ENCODE data around the gene HDAC9.

DNA sequence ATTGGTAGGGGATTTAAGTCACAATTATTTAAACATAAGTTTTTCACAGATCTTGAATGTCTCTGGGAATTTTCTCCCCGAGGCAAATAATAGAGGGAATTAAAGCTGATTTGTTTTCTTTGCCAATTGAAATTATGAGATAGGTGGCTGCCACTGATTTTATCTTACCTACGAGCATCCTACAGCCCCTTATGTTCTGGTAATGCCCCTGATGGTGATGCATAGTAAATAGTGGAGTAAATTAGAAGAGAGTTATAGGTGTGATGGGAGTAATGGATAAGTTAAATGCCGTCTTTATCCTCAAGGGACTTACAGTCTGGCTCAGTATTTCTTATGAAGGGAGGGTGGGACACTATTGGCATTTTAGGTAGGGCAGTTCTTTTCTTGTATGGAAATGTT is 58.1 kb downstream of the HDAC9 start:
- TF ChIP-seq, protein P1, sequence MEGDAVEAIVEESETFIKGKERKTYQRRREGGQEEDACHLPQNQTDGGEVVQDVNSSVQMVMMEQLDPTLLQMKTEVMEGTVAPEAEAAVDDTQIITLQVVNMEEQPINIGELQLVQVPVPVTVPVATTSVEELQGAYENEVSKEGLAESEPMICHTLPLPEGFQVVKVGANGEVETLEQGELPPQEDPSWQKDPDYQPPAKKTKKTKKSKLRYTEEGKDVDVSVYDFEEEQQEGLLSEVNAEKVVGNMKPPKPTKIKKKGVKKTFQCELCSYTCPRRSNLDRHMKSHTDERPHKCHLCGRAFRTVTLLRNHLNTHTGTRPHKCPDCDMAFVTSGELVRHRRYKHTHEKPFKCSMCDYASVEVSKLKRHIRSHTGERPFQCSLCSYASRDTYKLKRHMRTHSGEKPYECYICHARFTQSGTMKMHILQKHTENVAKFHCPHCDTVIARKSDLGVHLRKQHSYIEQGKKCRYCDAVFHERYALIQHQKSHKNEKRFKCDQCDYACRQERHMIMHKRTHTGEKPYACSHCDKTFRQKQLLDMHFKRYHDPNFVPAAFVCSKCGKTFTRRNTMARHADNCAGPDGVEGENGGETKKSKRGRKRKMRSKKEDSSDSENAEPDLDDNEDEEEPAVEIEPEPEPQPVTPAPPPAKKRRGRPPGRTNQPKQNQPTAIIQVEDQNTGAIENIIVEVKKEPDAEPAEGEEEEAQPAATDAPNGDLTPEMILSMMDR (IDR thresholded peaks at IDR 0.05): no peak
- no peak for TF ChIP-seq POLR2A (IDR thresholded peaks at IDR 0.05)
- no peak for TF ChIP-seq POLR2AphosphoS5 (IDR thresholded peaks at IDR 0.05; ENCODE audit: insufficient read depth in 1 of 2, low read depth in 1 of 2)

Measured in vagina (tissue), 2 donors.